ENCODE measurements around the gene C15orf40.

Gene C15orf40

DNA sequence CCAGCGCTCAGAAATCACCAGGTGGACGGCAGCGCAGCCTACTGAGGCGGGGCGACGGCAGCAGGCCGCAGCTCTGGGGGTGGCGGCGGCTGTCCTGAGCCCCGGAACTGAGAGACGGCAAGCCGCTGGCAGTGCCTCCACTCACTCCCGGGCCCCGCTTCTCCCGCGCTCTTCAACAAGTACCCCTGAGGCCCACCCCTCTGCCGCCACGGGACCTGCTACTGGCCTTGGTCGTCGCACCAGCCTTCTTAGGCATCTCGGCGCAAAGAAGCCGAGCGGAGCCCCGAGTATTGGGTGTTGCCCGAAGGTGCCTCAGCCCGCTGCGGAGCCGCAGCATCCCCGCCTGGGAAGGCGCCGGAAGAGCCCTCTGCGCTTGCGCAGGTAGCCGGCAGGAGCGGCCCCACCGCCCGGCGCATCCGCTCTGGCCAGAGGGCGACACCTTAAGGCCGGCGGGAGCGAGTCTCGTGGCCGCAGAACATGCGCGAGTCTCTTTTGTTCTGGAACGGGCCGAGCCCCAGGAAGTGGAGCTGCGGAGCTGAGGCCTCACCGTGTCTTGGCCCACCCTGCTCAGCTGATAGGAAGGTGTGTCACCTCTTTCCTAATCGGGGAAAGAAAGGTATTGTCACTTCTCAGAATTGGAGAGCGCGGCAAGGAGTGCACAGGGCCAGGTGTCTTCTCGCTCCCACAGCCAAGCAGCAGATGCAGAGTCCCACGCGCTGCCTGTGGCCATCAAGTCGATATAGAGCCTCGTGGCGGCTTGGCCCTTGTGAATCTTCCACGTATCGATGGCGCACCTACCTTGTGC is at the start of gene C15orf40:
Gene C15orf40 (minus strand): TSS at position 369 of the 805 bp plus-strand sequence. CDS start 32 bp downstream, at position 337.
- peaks cover 32 to 39% of the 10 kb centered on the region in 2 experiments for H3K36me3 ChIP-seq (ENCODE audit: control insufficient read depth in 2 of 2, insufficient read depth in 1 of 2, low read length in 2 of 2)
- H3K9me3 ChIP-seq (ENCODE audit: control insufficient read depth, insufficient read depth, low read depth, low read length) = no peaks in the 10 kb centered on the region
- peak within 1 kb of the TSS; percentile 68 for H3K27ac ChIP-seq (ENCODE audit: extremely low read depth, low read depth, low read length)
- ChIA-PET CTCF (interaction anchor here (0.6 to 4.1 kb wide), 45 partner anchors 10 to 481 kb away, joined by 3 to 44 read pairs (median 4); partner anchors contain the start of genes BTBD1, HDGFL3, RAMAC and TM6SF1), POLR2A (interaction anchor here (0.6 to 3.5 kb wide), 13 partner anchors 8 to 472 kb away, joined by 3 to 17 read pairs (median 4); partner anchors contain the start of genes BTBD1 and HDGFL3)
- H3K4me3 ChIP-seq (ENCODE audit: low read depth, low read length) = peak within 1 kb of the TSS; percentile 97
- H3K4me1 ChIP-seq (ENCODE audit: control insufficient read depth, insufficient read depth, low read length) = peaks cover 6% of the 10 kb centered on the region
- peak; percentile 81 for TF ChIP-seq ZNF341 (tag by site-specific recombination; IDR thresholded peaks at IDR 0.05; ENCODE audit: low read depth)
- TF ChIP-seq, protein P1, sequence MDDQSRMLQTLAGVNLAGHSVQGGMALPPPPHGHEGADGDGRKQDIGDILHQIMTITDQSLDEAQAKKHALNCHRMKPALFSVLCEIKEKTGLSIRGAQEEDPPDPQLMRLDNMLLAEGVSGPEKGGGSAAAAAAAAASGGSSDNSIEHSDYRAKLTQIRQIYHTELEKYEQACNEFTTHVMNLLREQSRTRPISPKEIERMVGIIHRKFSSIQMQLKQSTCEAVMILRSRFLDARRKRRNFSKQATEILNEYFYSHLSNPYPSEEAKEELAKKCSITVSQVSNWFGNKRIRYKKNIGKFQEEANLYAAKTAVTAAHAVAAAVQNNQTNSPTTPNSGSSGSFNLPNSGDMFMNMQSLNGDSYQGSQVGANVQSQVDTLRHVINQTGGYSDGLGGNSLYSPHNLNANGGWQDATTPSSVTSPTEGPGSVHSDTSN (CRISPR knock-in tag; IDR thresholded peaks at IDR 0.05) = 0 out of 2 replicates have a peak, but pooled peaks have one; percentile 45
- 0 out of 2 replicates have a peak, but pooled peaks have one; percentile 6 for TF ChIP-seq ZBTB1 (tag by site-specific recombination; IDR thresholded peaks at IDR 0.05)
- TF ChIP-seq, protein P2, sequence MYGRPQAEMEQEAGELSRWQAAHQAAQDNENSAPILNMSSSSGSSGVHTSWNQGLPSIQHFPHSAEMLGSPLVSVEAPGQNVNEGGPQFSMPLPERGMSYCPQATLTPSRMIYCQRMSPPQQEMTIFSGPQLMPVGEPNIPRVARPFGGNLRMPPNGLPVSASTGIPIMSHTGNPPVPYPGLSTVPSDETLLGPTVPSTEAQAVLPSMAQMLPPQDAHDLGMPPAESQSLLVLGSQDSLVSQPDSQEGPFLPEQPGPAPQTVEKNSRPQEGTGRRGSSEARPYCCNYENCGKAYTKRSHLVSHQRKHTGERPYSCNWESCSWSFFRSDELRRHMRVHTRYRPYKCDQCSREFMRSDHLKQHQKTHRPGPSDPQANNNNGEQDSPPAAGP (tag by site-specific recombination; IDR thresholded peaks at IDR 0.05) = 0 out of 2 replicates have a peak, but pooled peaks have one; percentile 23
- peak; percentile 80 for TF ChIP-seq ZNF335 (tag by site-specific recombination; conservative IDR thresholded peaks at IDR 0.05)
- TF ChIP-seq ZNF629 (tag by site-specific recombination; IDR thresholded peaks at IDR 0.05) = peak; percentile 57
- TF ChIP-seq, protein P3, sequence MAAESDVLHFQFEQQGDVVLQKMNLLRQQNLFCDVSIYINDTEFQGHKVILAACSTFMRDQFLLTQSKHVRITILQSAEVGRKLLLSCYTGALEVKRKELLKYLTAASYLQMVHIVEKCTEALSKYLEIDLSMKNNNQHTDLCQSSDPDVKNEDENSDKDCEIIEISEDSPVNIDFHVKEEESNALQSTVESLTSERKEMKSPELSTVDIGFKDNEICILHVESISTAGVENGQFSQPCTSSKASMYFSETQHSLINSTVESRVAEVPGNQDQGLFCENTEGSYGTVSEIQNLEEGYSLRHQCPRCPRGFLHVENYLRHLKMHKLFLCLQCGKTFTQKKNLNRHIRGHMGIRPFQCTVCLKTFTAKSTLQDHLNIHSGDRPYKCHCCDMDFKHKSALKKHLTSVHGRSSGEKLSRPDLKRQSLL (tag by site-specific recombination; IDR thresholded peaks at IDR 0.05) = peak; percentile 38; the same call in 1 of the 2 replicates
- TF ChIP-seq BCL11B (tag by site-specific recombination; IDR thresholded peaks at IDR 0.05; ENCODE audit: low read depth) = 0 out of 2 replicates have a peak, but pooled peaks have one; percentile 68
- peak; percentile 98 for TF ChIP-seq ZBTB20 (tag by site-specific recombination; IDR thresholded peaks at IDR 0.05)
- TF ChIP-seq, protein P4, sequence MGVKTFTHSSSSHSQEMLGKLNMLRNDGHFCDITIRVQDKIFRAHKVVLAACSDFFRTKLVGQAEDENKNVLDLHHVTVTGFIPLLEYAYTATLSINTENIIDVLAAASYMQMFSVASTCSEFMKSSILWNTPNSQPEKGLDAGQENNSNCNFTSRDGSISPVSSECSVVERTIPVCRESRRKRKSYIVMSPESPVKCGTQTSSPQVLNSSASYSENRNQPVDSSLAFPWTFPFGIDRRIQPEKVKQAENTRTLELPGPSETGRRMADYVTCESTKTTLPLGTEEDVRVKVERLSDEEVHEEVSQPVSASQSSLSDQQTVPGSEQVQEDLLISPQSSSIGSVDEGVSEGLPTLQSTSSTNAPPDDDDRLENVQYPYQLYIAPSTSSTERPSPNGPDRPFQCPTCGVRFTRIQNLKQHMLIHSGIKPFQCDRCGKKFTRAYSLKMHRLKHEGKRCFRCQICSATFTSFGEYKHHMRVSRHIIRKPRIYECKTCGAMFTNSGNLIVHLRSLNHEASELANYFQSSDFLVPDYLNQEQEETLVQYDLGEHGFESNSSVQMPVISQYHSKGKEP (tag by site-specific recombination; IDR thresholded peaks at IDR 0.05) = peak; percentile 47; the same call in 1 of the 2 replicates
- peak; percentile 65; the same call in 1 of the 2 replicates for TF ChIP-seq ZNF24 (tag by site-specific recombination; IDR thresholded peaks at IDR 0.05)
- peak; percentile 32; the same call in 1 of the 2 replicates for TF ChIP-seq ZNF324 (tag by site-specific recombination; IDR thresholded peaks at IDR 0.05)
- peak; percentile 29; the same call in 1 of the 2 replicates for TF ChIP-seq GLIS2 (tag by site-specific recombination; IDR thresholded peaks at IDR 0.05)
- TF ChIP-seq ZBTB8A (tag by site-specific recombination; IDR thresholded peaks at IDR 0.05) = peak; percentile 97
- TF ChIP-seq TCF7L2 (IDR thresholded peaks at IDR 0.05; ENCODE audit: borderline replicate concordance, low read depth, low read length) = no peak
- peak; percentile 92 for TF ChIP-seq ZSCAN30 (tag by site-specific recombination; IDR thresholded peaks at IDR 0.05)
- peak; percentile 24; the same call in 1 of the 2 replicates for TF ChIP-seq ZEB2 (tag by site-specific recombination; IDR thresholded peaks at IDR 0.05)
- TF ChIP-seq, protein P5, sequence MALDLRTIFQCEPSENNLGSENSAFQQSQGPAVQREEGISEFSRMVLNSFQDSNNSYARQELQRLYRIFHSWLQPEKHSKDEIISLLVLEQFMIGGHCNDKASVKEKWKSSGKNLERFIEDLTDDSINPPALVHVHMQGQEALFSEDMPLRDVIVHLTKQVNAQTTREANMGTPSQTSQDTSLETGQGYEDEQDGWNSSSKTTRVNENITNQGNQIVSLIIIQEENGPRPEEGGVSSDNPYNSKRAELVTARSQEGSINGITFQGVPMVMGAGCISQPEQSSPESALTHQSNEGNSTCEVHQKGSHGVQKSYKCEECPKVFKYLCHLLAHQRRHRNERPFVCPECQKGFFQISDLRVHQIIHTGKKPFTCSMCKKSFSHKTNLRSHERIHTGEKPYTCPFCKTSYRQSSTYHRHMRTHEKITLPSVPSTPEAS (tag by site-specific recombination; IDR thresholded peaks at IDR 0.05) = 0 out of 2 replicates have a peak, but pooled peaks have one; percentile 6
- TF ChIP-seq ZBTB17 (tag by site-specific recombination; IDR thresholded peaks at IDR 0.05) = peak; percentile 86
- TF ChIP-seq, protein P6, sequence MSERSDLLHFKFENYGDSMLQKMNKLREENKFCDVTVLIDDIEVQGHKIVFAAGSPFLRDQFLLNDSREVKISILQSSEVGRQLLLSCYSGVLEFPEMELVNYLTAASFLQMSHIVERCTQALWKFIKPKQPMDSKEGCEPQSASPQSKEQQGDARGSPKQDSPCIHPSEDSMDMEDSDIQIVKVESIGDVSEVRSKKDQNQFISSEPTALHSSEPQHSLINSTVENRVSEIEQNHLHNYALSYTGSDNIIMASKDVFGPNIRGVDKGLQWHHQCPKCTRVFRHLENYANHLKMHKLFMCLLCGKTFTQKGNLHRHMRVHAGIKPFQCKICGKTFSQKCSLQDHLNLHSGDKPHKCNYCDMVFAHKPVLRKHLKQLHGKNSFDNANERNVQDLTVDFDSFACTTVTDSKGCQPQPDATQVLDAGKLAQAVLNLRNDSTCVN (tag by site-specific recombination; optimal IDR thresholded peaks at IDR 0.05) = peak; percentile 90
- 0 out of 2 replicates have a peak, but pooled peaks have one; percentile 23 for TF ChIP-seq ZBTB7A (tag by site-specific recombination; IDR thresholded peaks at IDR 0.05; ENCODE audit: low read depth)
- TF ChIP-seq ZNF121 (tag by site-specific recombination; IDR thresholded peaks at IDR 0.05) = no peak
- TF ChIP-seq, protein P7, sequence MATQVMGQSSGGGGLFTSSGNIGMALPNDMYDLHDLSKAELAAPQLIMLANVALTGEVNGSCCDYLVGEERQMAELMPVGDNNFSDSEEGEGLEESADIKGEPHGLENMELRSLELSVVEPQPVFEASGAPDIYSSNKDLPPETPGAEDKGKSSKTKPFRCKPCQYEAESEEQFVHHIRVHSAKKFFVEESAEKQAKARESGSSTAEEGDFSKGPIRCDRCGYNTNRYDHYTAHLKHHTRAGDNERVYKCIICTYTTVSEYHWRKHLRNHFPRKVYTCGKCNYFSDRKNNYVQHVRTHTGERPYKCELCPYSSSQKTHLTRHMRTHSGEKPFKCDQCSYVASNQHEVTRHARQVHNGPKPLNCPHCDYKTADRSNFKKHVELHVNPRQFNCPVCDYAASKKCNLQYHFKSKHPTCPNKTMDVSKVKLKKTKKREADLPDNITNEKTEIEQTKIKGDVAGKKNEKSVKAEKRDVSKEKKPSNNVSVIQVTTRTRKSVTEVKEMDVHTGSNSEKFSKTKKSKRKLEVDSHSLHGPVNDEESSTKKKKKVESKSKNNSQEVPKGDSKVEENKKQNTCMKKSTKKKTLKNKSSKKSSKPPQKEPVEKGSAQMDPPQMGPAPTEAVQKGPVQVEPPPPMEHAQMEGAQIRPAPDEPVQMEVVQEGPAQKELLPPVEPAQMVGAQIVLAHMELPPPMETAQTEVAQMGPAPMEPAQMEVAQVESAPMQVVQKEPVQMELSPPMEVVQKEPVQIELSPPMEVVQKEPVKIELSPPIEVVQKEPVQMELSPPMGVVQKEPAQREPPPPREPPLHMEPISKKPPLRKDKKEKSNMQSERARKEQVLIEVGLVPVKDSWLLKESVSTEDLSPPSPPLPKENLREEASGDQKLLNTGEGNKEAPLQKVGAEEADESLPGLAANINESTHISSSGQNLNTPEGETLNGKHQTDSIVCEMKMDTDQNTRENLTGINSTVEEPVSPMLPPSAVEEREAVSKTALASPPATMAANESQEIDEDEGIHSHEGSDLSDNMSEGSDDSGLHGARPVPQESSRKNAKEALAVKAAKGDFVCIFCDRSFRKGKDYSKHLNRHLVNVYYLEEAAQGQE (tag by site-specific recombination; IDR thresholded peaks at IDR 0.05) = no peak
- peak; percentile 84 for TF ChIP-seq SP3 (tag by site-specific recombination; IDR thresholded peaks at IDR 0.05)
- 0 out of 2 replicates have a peak, but pooled peaks have one; percentile 4 for TF ChIP-seq ZFHX2 (tag by site-specific recombination; conservative IDR thresholded peaks at IDR 0.05)
